Superior temporal gyrus (tissue), 1 donor: Measurements from ENCODE around the gene REPS2.

ENCODE experiments used
- DNase-seq: peaks from one replicate; pipeline ENCODE4 v3.0.0-alpha.2; 2016; ENCODE audit errors: extremely low spot score

REPS2 gene

DNA sequence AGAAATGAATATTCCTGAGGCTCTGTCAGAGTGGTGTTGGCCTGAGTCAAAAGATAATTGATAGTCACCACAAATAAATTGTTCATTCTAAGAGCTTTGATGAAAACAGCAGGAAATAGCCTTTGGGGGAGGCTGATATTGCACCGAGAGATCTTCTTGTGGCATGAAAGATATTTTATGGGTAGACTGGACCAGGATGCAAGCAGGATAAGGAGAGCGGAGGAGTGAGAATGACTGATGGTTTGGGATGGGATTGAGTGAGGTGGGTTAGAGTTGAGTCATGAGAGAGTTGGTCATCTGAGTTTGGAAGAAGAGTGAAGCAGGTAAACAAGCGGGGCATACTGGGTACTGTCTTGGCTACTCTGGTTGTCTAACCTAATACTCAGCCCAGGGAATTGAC lies 88.7 kb downstream of the REPS2 start:
- DNase-seq, result no peak

DNA sequence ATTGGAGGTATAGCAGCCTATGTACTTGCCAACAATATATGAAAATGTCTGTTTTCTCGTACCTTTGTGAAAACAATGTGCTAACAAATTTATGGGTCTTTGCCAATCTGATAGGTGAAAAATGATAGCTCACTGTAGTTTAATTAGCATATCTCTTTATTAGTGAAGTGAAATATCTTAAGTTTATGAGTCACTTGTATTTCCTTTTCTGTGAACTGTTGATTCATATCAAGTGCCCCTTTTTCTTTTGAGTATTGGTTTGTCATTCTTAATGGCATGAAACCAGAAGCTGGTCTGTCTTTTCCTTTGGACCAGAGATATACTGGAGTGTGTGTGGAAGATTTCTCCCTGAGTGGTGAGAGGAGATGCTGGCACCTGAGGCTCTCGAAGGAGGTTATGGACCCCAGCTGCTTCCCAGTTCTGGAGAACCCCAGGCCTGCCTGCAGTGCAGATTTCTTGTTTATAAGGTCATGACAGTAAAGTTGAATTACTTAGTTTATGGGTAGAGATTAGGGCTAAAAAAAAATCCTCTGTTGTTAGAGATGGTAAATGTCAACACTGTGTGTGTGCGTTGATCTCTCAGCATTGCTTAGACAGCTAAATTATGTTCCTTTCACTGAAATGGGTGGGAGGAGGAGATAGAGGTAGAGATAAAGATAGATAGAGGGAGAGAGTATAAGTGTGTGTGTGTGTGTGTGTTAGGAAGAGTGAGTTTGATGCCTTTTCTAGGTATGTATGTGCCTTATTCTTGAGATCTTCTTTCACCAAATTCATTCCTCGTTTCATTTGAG lies 89.9 kb downstream of the REPS2 start:
- DNase-seq, result no peak

DNA sequence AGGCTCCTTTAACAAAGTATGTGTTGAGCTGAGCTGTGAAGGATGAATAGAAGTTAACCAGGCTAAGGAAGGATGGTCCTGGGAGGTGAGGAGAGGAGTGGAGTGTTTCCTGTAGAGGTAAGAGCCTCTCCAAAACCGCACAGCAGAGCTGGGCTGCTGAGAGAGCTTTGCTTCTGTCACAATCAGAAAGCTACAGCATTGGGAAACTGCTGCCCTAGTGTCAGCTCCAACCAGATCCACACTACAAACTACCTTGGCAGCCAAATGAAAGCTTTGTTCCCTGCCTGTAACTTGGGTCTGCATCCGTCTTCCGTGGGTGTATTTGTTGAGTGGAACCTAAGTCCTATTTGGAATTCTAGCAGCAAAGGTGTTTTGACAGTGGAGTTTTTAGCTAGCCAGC lies 91.8 kb downstream of the REPS2 start:
- DNase-seq, result no peak

DNA sequence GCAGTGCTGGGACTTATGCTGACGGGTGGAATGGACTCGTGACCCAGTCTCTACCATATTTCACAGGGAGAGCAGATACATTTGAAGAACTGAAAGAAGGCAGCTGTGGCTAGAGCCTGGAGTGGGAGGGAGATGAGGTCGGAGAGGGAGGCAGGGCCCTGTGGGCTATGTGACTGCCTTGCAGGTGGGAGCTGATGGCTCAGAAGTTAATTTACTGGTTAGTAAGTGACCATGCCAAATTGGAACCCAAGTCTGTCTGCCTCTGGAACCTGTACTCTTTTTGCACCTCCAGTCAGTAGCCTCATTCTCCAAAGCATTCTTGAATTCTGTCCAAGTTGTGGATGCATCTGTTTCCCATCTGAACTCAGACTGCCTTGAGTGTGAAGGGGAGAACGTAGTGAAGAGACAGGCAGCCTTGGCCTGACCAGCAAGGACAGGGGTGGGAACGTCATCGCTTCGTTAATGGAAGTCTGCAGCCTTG lies 92.3 kb downstream of the REPS2 start:
- DNase-seq, result no peak

DNA sequence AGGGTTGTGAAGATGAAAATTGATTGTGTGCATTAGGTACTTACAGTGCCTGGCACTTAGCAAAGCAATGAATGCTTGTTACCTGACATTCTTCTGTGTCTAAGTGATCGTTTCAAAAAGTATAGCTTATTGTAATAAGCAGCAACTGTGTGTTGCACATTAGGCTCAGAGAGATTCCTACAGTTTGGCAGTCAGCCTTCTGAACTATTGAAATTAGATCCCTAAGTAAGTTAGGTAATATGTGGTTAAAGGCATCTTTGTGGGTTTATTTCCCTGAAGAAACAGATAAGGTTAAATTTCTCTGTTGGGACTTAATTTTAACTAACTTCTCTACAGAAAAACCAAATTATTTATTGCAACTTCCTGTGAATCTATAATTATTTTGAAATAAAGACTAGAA lies 93.4 kb downstream of the REPS2 start:
- no peak for DNase-seq

DNA sequence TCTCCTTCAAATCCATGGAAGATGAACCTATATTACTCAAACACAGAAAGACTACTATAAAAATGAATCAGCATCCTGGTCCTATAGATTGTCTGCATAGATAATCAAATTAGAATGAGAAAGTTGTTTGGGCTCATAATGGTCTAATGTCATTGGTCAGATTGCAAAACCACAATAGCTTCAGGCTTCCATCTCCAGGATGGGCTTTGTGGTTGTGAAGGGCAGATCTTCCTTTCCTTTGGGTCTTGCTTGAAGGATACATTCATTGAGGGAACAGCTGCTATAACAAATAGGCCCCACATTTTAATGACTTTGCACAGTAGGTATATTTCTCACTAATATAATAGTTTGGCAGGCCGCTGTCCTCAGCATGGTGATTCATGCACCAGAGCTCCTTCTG lies 94.3 kb downstream of the REPS2 start:
- no peak for DNase-seq

DNA sequence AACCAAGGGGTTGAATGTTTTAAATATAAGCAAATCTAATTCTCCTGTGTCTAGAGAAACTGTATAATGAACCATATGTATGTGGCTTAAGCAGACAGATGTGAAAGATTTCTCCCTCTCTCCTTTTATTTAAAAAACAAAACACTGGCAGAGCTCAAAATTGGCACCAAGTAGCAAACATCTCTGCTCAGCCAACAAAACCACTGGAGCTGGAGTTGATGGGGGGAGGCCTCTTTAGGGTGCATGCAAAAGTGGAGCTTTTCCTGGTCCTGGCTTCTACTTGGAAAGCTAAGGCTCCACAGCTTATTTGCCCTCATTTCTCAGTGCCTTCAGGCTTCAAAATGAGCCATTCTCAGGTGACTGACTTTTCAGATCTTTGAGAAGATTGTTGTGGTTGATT lies 95.6 kb downstream of the REPS2 start:
- no peak for DNase-seq

DNA sequence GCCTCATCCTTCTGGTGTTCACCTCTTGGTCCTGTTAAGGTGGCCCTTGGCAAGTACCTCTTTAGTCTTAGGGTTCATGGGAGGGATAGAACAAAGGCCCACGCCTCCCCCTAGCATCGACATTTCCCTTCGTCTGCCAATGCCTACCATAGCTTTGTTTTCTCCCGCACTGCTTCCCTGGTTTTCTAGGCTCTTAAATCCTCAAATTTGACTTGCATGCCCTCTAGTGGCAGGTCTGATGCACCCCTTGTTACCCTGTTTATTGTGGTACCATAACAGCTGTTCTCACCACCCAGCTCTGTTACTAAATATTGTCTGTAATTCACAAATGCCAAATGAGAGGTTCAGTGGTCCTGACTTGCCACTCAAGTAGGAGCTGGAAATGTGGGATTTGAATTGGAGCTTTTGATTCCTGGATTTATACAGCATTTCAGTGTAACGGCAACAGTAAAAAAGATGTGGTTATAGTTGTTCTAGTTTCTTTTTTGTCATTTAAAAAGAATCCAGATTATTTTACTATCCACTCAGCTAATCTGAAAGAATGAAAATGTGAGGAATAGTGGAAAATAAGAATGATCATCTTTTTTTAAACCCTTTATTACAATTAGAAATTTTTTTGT lies 100.1 kb downstream of the REPS2 start:
- peak; percentile 89 for DNase-seq

DNA sequence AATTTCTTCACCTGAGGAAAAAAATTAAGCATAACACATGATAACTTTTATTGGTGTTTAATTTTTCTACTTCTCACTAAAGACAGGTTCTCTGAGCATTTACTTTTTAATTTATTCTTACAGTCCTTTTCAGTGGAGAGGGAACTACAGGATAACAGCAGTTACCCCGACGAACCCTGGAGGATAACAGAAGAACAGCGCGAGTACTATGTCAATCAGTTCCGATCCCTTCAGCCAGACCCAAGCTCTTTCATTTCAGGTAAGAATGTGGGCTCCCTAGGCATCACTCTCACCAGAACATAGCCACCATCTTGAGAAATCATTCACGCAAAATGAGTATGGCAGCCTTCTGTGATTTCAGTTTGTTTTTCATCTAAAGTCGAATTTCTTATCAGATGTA lies 100.8 kb downstream of the REPS2 start:
- no peak for DNase-seq

DNA sequence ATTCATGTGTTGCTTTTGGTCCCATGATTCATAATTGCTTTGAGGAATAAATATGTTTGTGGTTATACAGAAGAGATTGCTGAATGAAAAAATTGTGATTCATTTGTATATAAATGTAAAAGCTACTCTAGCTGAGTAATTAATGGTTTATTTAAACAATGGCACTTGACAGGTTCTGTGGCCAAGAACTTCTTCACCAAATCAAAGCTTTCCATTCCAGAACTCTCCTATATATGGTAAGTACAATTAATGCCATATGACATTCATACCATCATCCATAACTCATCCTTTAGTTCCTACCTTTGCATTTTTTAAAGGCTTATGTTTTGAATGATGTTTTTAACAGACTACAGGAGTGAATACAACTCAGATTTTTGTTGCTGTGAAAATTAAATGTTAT lies 105.8 kb downstream of the REPS2 start:
- DNase-seq, result no peak

DNA sequence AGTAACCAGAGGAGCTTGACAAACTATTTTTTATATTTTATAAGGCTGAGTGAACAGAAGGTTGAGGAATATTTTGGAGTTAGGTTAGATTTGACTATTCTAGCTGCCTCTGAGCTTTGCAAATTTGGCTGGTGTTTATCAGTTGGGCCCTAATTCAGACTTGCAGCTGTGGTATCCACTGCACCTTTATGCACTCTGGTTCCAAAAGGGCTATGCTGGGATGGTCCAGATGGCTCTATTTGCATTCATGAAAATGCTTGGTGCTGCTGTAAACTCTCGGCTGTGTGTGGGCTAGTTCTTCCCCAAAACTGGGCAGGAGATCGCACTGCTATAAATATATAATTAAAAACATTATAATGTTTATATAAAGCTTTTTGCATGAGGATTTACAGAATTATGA lies 106.3 kb downstream of the REPS2 start:
- no peak for DNase-seq

DNA sequence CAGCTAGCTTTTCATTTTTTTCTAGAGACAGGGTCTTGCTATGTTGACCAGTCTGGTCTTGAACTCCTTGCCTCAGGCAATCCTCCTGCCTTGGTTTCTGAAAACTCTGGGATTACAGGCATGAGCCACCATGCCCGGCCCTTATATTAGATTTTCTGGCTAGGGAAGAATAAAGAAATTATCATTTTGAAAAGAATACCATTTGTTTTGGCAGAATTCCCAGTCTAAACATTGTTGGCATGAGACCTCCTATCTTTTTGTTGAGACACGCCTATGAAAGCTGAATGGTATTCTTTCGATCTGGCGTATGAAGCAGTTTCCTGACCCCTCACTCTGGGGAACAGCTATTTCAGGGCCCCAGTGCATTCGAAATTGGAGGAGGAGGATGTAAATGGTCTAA lies 107.0 kb downstream of the REPS2 start:
- DNase-seq, result no peak

DNA sequence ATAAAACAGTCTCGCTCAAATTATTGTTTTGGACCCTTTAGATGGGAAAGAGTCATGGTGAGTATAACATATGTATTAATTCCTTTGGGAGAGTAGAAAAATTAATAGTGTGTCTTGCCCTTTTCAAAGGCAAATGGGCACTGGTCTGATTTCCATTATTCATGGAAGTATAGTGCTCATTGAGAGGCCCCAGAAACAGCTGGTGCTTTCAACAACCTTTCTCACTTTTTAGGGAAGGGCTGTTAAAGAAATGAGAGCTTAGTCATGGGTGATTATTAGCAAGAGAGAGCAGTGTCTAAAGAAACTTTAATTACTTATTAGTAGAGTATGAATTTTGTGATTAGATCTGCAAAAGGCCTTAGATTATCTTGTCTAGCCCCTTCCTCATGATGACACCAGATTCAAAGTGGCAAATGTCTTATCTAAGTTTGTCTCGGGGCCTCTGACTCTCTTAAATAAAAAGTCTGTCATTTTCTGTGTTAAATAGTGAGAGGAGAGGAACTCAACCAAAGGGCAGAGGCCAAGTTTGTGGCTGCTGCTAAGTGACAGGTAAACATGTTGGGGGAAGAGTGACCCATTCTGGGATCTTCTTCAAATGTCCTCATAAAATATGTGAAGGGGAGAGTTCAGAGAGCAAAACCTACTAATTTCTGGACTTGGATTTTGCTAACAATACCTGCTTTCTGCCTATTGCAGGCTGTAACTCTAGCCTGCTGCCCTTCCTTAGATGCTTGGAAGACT lies 110.6 kb downstream of the REPS2 start:
- no peak for DNase-seq

DNA sequence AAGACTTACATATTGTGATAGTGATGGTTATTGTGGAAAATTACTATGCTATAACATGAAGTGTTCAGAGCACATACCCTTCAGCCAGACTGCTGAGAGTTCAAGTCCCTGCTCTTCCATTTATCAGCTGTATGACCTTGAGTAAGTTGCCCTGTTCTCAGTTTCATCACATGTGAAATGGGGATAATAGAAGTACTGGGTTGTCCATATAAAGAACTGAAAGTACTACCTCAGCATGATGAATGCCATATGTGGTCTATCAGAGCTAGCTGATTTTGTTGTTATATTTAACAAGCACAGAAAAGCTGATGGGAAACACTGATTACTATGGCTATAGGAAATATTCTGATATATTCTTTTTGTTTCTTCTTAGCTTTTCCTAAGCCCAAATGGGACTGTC lies 115.6 kb downstream of the REPS2 start:
- DNase-seq, result no peak

DNA sequence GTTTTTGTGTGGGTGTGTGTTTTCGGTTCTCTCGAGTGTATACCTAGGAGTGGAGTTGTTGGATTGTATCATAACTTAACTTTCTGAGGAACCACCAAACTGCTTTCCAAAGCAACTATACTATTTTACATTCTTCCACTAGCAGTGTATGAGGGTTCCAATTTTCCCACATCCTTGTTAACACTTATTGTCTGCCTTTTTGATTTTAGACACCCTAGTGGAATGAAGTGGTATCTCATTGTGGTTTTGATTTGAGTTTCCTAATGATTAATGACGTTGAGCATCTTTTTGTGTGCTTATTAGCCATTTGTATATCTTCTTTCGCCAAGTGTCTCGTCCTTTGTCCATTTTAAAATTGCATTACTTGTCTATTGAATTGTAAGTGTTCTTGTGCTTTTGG lies 118.6 kb downstream of the REPS2 start:
- DNase-seq, result no peak

DNA sequence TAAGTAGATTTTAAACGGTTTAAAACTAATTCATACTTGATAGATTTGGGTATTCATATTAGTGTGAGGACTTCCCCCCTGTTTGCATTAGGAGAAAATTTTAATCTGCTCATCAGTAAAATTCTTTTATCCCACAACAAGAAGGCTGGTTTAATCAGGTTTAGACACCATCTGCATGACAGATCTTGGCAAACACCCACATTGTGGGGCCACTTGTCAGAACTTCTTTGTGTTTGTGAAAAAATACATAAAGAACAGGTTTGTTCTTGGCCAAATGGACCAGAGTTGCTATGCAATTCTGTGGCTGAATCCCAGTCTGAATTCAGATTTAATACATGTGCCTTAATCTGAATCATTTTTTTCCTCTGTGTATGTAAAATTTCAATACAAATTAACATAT lies 121.1 kb downstream of the REPS2 start:
- DNase-seq, result peak; percentile 51

DNA sequence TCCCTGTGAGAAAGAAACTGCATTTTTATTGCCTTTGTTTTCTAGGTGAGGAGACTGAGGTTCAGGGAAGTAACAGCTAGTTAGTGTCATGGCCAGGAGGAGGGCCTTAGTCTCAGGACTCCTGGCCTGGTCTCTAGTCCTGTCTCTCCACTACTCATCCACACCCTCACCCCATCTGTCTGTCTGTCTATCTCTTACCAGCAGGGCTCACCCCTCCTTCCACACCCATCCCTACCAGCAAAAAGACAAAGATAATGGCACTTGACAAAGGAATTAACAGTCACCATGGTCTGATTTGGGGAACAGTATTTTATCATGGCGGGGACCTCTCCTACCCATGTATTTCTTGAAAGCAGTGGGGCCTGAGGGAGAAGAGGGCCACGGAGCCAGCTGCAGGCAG lies 125.8 kb downstream of the REPS2 start:
- DNase-seq, result no peak

DNA sequence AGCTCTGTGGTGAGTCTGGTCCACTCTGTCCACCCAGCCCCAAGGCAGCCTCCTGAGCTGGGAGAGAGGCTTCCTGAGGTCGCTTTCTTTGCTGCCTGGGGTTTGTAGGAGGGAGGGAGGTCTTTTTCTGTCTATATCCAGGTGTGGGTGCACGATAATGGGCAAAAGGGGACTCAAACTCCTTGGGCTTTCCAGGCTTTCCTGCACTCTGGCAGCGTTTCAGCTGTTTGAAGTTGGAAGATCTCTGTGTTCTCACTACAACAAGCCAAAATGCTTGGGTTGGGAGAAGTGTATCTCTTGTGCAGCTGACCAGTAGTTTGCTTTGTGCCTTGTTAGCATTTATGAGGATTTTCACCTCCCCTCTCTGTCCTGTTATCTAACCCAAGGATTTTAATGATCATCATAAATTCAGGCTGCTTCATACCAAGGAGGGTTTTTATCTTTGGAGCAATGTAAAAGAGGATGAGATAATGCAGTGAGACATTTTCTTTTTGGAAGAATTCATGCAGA lies 126.3 kb downstream of the REPS2 start:
- no peak for DNase-seq

DNA sequence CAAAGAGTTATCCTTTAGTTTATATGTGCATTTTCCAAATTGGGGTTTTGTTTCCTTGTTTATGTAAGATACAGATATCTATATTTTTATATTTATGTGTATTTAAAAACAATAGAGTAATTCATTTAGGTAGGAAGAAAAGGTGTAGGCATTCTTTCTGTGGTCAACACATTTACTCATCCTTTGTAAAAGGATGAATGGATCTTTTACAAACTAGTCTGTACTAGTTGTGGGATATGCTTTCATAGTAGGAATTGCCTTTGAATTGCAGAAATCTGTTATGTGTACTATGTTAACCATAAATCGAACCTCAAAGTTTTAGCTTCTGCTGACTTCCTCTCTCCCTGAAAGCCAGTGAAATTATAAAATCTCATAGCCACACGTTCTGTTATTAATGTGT lies 128.5 kb downstream of the REPS2 start:
- DNase-seq, result no peak

DNA sequence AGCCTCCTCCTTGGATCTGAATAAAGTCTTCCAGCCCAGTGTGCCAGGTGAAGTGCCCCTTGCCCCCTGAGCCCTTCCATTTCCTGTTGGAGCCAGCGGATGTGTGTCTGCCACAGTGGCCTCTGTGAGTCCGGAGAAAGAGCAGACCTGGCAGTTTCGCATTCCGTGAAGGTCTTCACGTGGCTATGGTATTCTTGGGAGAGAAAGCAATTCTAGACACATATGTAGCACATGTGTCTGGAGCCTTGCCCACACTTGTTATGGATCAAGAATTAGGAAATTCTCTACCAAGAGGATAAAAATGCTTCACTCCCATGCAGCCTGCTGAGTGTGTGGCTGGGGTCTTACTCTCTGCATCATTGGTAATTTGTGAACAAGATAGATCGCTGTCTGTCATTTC lies 130.9 kb downstream of the REPS2 start:
- no peak for DNase-seq

DNA sequence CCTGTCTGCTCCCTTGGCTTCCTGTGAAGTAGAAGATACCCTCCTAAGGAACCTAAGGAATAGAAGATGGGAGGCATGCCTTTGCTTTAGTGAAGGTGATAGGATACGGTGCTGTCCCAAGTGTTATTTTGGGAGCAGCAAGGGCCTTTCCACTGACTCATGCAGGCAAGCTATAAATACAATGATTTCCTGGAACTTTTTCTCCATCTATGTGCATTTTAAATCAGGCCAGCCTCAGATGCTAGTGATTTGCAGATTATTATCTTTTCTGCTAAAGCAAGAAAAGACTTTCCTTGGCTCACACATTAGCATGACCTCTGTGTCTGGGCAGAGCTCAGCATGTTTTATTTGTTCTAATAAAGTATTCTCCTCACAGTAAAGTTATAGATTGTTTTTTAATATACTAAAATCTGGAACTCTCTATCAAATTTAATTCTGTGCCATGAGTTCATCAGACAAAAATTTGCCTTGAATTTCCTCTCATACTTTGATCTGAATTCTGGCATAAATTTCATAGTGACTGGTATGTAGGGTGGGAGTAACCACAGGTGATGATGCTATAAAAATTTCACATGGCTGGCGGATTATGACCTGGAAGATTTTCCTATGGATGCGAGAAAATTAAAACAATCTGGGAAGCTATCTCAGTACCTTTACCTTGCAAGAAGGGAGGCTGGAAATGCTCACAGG lies 131.7 kb downstream of the REPS2 start:
- peak; percentile 17 for DNase-seq

DNA sequence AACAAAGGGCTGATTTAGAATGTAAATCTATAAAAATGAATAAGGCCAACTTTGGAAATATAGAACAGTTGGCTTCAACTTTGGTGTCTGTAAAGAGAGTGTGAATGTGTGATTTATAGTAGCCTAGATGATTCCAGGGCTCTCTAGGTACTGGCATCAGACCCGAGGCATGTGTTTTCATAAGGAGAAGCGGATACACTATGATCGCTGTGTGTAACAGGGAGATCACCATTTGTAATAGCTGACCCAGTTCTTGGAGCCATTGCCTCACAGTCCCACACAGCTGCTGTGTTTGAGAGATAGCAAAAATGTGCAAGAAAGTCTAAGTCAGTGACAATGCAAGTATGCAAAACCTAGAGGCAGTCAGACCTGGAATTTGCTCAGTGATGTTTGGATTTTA lies 135.1 kb downstream of the REPS2 start:
- DNase-seq, result peak; percentile 18
